SK-N-SH (cell line): Measurements from ENCODE around the gene FAM135A. TPM values are rescaled to one million over a fixed set of nuclear protein-coding genes. Genes with fewer than 3 reads are reported as not detected.

Experiments used
- CTCF ChIA-PET: fragments of 300-600, 350-600 bp; formaldehyde crosslinking; extraction: SDS; loops from one replicate; lab custom pipeline; 2021; lab: Yijun Ruan, JAX
- POLR2A ChIA-PET: fragments of 350-600 bp; sonication (Branson Sonifier 250); formaldehyde crosslinking; extraction: SDS; loops from one replicate; lab custom pipeline; 2020; ENCODE audit warnings: antibody characterized with exemption, inconsistent platforms; lab: Yijun Ruan, JAX
- DNase-seq: peaks from one replicate; pipeline ENCODE4 v3.0.0; 2012
- H2AFZ ChIP-seq: fragments of 200-600 bp; sonication (generic); 2 replicates; pipeline ENCODE4 v1.8.1; 2016; ENCODE audit warnings: antibody characterized with exemption, mild to moderate bottlenecking, low read depth
- H3F3A ChIP-seq: fragments of 200-600 bp; sonication (generic); replicated peaks from 2 replicates; pipeline ENCODE3; 2016; ENCODE audit warnings: antibody characterized with exemption, mild to moderate bottlenecking; ENCODE audit not compliant: insufficient read depth
- H3K27ac ChIP-seq, 2 experiments: fragments of 200-500 bp in 1 of 2; fragments of 200-600 bp in 1 of 2; sonication (Bioruptor generic) in 1 of 2; sonication (generic), shearing (Covaris generic) in 1 of 2; 2 replicates each; pipeline versions ENCODE4 v1.5.1 to v1.6.1; 2014 to 2016; ENCODE audit warnings: low read depth in 2 of 2, inconsistent platforms in 1 of 2, low read length in 1 of 2, mild to moderate bottlenecking in 1 of 2, mixed read lengths in 1 of 2
- H3K27me3 ChIP-seq: fragments of 200-600 bp; sonication (generic), shearing (Covaris generic); 2 replicates; pipeline ENCODE4 v1.6.1; 2016; ENCODE audit warnings: mixed run types; ENCODE audit not compliant: insufficient read depth
- H3K36me3 ChIP-seq, 2 experiments: fragments of 200-500 bp in 1 of 2; fragments of 200-600 bp in 1 of 2; sonication (Bioruptor generic) in 1 of 2; sonication (generic) in 1 of 2; replicated peaks in 1 of 2; 2 replicates each; pipeline versions ENCODE3 to v1.5.1; 2014 to 2016; ENCODE audit warnings: low read length in 1 of 2, mild to moderate bottlenecking in 1 of 2; ENCODE audit not compliant: insufficient read depth in 2 of 2, control insufficient read depth in 1 of 2
- H3K4me1 ChIP-seq, 2 experiments: fragments of 200-500 bp in 1 of 2; fragments of 200-600 bp in 1 of 2; sonication (Bioruptor generic) in 1 of 2; sonication (generic), shearing (Covaris generic) in 1 of 2; 2 replicates each; pipeline versions ENCODE4 v1.5.1 to v1.6.1; 2014 to 2016; ENCODE audit warnings: low read depth in 1 of 2, low read length in 1 of 2, mixed run types in 1 of 2; ENCODE audit not compliant: insufficient read depth in 2 of 2, control insufficient read depth in 1 of 2
- H3K4me2 ChIP-seq: fragments of 200-600 bp; sonication (generic), shearing (Covaris generic); 2 replicates; pipeline ENCODE4 v1.6.1; 2017; ENCODE audit warnings: mixed run types
- H3K4me3 ChIP-seq, 2 experiments: fragments of 200-500 bp in 1 of 2; fragments of 200-600 bp in 1 of 2; sonication (Bioruptor generic) in 1 of 2; sonication (generic), shearing (Covaris generic) in 1 of 2; 2 replicates each; pipeline versions ENCODE4 v1.5.1 to v1.8.1; 2014 to 2016; ENCODE audit warnings: low read depth in 2 of 2, inconsistent platforms in 1 of 2, low read length in 1 of 2, mild to moderate bottlenecking in 1 of 2, mixed read lengths in 1 of 2, moderate library complexity in 1 of 2
- H3K79me2 ChIP-seq: fragments of 200-600 bp; sonication (generic); 2 replicates; pipeline ENCODE4 v1.8.1; 2017; ENCODE audit warnings: mild to moderate bottlenecking; ENCODE audit not compliant: insufficient read depth
- H3K9ac ChIP-seq: fragments of 200-600 bp; sonication (generic); 2 replicates; pipeline ENCODE4 v1.6.1; 2017; ENCODE audit warnings: mixed run types
- H3K9me2 ChIP-seq: fragments of 200-600 bp; sonication (generic); 2 replicates; pipeline ENCODE4 v1.6.1; 2017; ENCODE audit warnings: mixed run types
- H3K9me3 ChIP-seq: fragments of 200-600 bp; sonication (generic); 2 replicates; pipeline ENCODE4 v1.6.1; 2017; ENCODE audit warnings: mixed run types, mild to moderate bottlenecking, moderate library complexity
- H4K20me1 ChIP-seq: fragments of 200-600 bp; sonication (generic); 2 replicates; pipeline ENCODE4 v1.6.1; 2017; ENCODE audit warnings: mild to moderate bottlenecking, mixed run types; ENCODE audit not compliant: insufficient read depth
- CTCF ChIP-seq: fragments of 200-600 bp; sonication (generic); IDR thresholded peaks from 2 replicates; pipeline ENCODE4 v1.6.1; 2017; ENCODE audit warnings: antibody characterized with exemption, mild to moderate bottlenecking, moderate library complexity
- ELF1 ChIP-seq: IDR thresholded peaks from 2 replicates; pipeline ENCODE4 v1.4.0; 2012
- EP300 ChIP-seq, 2 experiments: IDR thresholded peaks; 2 replicates each; pipeline versions ENCODE4 v1.4.0 to v1.6.1; 2012; ENCODE audit warnings: borderline replicate concordance in 1 of 2, low read depth in 1 of 2, low read length in 1 of 2
- FOSL2 ChIP-seq: IDR thresholded peaks from 2 replicates; pipeline ENCODE4 v1.4.0; 2012; ENCODE audit warnings: low read depth, mild to moderate bottlenecking, moderate library complexity, borderline replicate concordance
- FOXJ3 ChIP-seq: sonication (generic); formaldehyde crosslinking; IDR thresholded peaks from 2 replicates; pipeline ENCODE4 v1.5.1; 2020; ENCODE audit warnings: mild to moderate bottlenecking, missing genetic modification reagents
- NFIC ChIP-seq: IDR thresholded peaks from 2 replicates; pipeline ENCODE4 v1.4.0; 2012; ENCODE audit warnings: borderline replicate concordance
- POLR2AphosphoS5 ChIP-seq: IDR thresholded peaks from 2 replicates; pipeline ENCODE4 v1.6.1; 2012; ENCODE audit warnings: low read depth, low read length
- RCOR1 ChIP-seq: fragments of 150-350 bp; IDR thresholded peaks from 2 replicates; pipeline ENCODE4 v1.6.1; 2017; ENCODE audit warnings: antibody characterized with exemption, low read length
- RFX5 ChIP-seq: IDR thresholded peaks from 2 replicates; pipeline ENCODE4 v1.6.1; 2012; ENCODE audit warnings: mild to moderate bottlenecking, improper control_type of control experiment, low read length
- RXRA ChIP-seq: IDR thresholded peaks from 2 replicates; pipeline ENCODE4 v1.4.0; 2012; ENCODE audit warnings: low read depth, mild to moderate bottlenecking, borderline replicate concordance
- SIN3A ChIP-seq: IDR thresholded peaks from 2 replicates; pipeline ENCODE4 v1.6.1; 2012; ENCODE audit warnings: low read depth, mild to moderate bottlenecking, low read length, moderate library complexity, borderline replicate concordance
- TEAD4 ChIP-seq: IDR thresholded peaks from 2 replicates; pipeline ENCODE4 v1.4.0; 2012; ENCODE audit warnings: mild to moderate bottlenecking, borderline replicate concordance; ENCODE audit not compliant: insufficient read depth
- YY1 ChIP-seq: IDR thresholded peaks from 2 replicates; pipeline ENCODE4 v1.4.0; 2012; ENCODE audit warnings: low read depth, mild to moderate bottlenecking
- WGBS: methylation state at CpG from one replicate; pipeline ENCODE4 v1.1.6; 2017; ENCODE audit warnings: low lambda C conversion rate; 5-methylcytosine and 5-hydroxymethylcytosine counted together
- polyA plus RNA-seq, 3 experiments: library from polyadenylated mRNA; depleted of rRNA; stranded (reverse); fragments of >200 nt; gene quantifications; 2 replicates each; pipeline ENCODE4 v1.2.3, GENCODE V29; 2012
- TF ChIP-seq, protein P1 (sequence below): IDR thresholded peaks from 2 replicates; pipeline ENCODE4; 2012
- TF ChIP-seq, protein P2 (sequence below): IDR thresholded peaks from 2 replicates; pipeline ENCODE4 v1.6.1; 2012; ENCODE audit warnings: mild to moderate bottlenecking, low read depth, low read length, moderate library complexity

FAM135A gene
- polyA plus RNA-seq, 1 of the 3 experiments (the other 2 are of a cell fraction) = 2.6 TPM

GRCh38 chr6:70375882-70376281 lies 37.4 kb upstream of the FAM135A start:
- TF ChIP-seq POLR2AphosphoS5 (no peak), FOSL2 (no peak), SIN3A (no peak), RCOR1 (no peak), CTCF (peak; percentile 42)
- H3K4me3 ChIP-seq = no peak overlapping the region
- no peak overlapping the region for H3K27ac ChIP-seq
- DNase-seq = no peak
- no peaks in the 10 kb centered on the region for H4K20me1 ChIP-seq
- H3K79me2 ChIP-seq = no peaks in the 10 kb centered on the region
- H2AFZ ChIP-seq = no peak overlapping the region
- ChIA-PET CTCF (interaction anchor here (0.9 to 3.2 kb wide), 2 partner anchors 66 to 636 kb away, joined by 3 to 11 read pairs; no protein-coding TSS in a partner anchor), POLR2A (no interaction called here)
- no peak overlapping the region for H3K4me2 ChIP-seq
- H3K27me3 ChIP-seq = no peaks in the 10 kb centered on the region; the same call in 1 of the 2 replicates
- no peaks in the 10 kb centered on the region for H3K9me3 ChIP-seq
- H3K9me2 ChIP-seq = no peaks in the 10 kb centered on the region
- H3K4me1 ChIP-seq = no peaks in the 10 kb centered on the region; a peak in 1 of 4 replicates
- peaks cover 7% of the 10 kb centered on the region for H3F3A ChIP-seq
- no peak overlapping the region for H3K9ac ChIP-seq
- 74% methylated on average over 10 of the region's 10 CpGs for WGBS
- no peaks in the 10 kb centered on the region for H3K36me3 ChIP-seq

- H3K4me3 ChIP-seq = no peak overlapping the region
- H3K27me3 ChIP-seq = no peaks in the 10 kb centered on the region; the same call in 1 of the 2 replicates
- no peak overlapping the region for H3K9ac ChIP-seq
- H4K20me1 ChIP-seq = no peaks in the 10 kb centered on the region
- H3K9me3 ChIP-seq = no peaks in the 10 kb centered on the region
- no peak overlapping the region for H3K4me2 ChIP-seq
- 32% methylated on average over 1 of the region's 1 CpG for WGBS
- TF ChIP-seq RFX5 = no peak
- TF ChIP-seq, all 33 proteins: peak for 0
- ChIA-PET CTCF (interaction anchor here (0.9 to 1.6 kb wide), 3 partner anchors 67 to 636 kb away, joined by 3 to 11 read pairs (median 4); no protein-coding TSS in a partner anchor), POLR2A (no interaction called here)
- Histone ChIP-seq H3K27ac (no peak overlapping the region), H3K79me2 (no peaks in the 10 kb centered on the region), H3K36me3 (no peaks in the 10 kb centered on the region), H3K4me1 (no peaks in the 10 kb centered on the region), H3F3A (peaks cover 7% of the 10 kb centered on the region), H2AFZ (no peak overlapping the region), H3K9me2 (no peaks in the 10 kb centered on the region)
- DNase-seq = no peak
Measured at GRCh38 chr6:70376628-70377027, 36.7 kb upstream of the FAM135A start.

- POLR2A ChIA-PET = no interaction called here
- H3K4me3 ChIP-seq = no peak overlapping the region
- no peak for TF ChIP-seq YY1
- TF ChIP-seq FOSL2 = no peak
- no peak for TF ChIP-seq TEAD4
- TF ChIP-seq, protein P1, sequence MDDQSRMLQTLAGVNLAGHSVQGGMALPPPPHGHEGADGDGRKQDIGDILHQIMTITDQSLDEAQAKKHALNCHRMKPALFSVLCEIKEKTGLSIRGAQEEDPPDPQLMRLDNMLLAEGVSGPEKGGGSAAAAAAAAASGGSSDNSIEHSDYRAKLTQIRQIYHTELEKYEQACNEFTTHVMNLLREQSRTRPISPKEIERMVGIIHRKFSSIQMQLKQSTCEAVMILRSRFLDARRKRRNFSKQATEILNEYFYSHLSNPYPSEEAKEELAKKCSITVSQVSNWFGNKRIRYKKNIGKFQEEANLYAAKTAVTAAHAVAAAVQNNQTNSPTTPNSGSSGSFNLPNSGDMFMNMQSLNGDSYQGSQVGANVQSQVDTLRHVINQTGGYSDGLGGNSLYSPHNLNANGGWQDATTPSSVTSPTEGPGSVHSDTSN = no peak
- no peak for TF ChIP-seq NFIC
- TF ChIP-seq ELF1 = no peak
- no peak for TF ChIP-seq FOXJ3 (CRISPR knock-in tag)
- TF ChIP-seq, protein P2, sequence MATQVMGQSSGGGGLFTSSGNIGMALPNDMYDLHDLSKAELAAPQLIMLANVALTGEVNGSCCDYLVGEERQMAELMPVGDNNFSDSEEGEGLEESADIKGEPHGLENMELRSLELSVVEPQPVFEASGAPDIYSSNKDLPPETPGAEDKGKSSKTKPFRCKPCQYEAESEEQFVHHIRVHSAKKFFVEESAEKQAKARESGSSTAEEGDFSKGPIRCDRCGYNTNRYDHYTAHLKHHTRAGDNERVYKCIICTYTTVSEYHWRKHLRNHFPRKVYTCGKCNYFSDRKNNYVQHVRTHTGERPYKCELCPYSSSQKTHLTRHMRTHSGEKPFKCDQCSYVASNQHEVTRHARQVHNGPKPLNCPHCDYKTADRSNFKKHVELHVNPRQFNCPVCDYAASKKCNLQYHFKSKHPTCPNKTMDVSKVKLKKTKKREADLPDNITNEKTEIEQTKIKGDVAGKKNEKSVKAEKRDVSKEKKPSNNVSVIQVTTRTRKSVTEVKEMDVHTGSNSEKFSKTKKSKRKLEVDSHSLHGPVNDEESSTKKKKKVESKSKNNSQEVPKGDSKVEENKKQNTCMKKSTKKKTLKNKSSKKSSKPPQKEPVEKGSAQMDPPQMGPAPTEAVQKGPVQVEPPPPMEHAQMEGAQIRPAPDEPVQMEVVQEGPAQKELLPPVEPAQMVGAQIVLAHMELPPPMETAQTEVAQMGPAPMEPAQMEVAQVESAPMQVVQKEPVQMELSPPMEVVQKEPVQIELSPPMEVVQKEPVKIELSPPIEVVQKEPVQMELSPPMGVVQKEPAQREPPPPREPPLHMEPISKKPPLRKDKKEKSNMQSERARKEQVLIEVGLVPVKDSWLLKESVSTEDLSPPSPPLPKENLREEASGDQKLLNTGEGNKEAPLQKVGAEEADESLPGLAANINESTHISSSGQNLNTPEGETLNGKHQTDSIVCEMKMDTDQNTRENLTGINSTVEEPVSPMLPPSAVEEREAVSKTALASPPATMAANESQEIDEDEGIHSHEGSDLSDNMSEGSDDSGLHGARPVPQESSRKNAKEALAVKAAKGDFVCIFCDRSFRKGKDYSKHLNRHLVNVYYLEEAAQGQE = no peak
- no peak for TF ChIP-seq EP300 (IDR thresholded peaks at IDR 0.05; ENCODE audit: borderline replicate concordance in 1 of 2, low read depth in 1 of 2, low read length in 1 of 2)
- no peak for TF ChIP-seq RFX5
- TF ChIP-seq SIN3A = no peak
- TF ChIP-seq RCOR1 = no peak
- no peak for TF ChIP-seq RXRA
Measured at GRCh38 chr6:70377372-70377771, 35.9 kb upstream of the FAM135A start.

More at GRCh38 chr6:70377372-70377771, 35.9 kb upstream of the FAM135A start:
- WGBS = 41% methylated on average over 3 of the region's 3 CpGs
- Histone ChIP-seq H3K9me3 (no peaks in the 10 kb centered on the region), H3K36me3 (no peaks in the 10 kb centered on the region), H3K9ac (no peak overlapping the region), H3K9me2 (no peaks in the 10 kb centered on the region), H3F3A (peaks cover 7% of the 10 kb centered on the region), H3K4me1 (no peaks in the 10 kb centered on the region), H3K79me2 (no peaks in the 10 kb centered on the region), H4K20me1 (no peaks in the 10 kb centered on the region), H3K27ac (no peak overlapping the region), H3K4me2 (no peak overlapping the region), H3K27me3 (no peaks in the 10 kb centered on the region; the same call in 1 of the 2 replicates), H2AFZ (no peak overlapping the region)
- no peak for DNase-seq
- CTCF ChIA-PET = interaction anchor here (0.9 to 1.6 kb wide), 3 partner anchors 8 to 578 kb away, joined by 4 to 11 read pairs (median 4); no protein-coding TSS in a partner anchor
